Endothelial cell of umbilical vein (primary cell): ENCODE results near the gene LLGL2.

Source experiments
- EZH2 ChIP-seq: IDR thresholded peaks from 2 replicates; pipeline ENCODE4 v1.6.1; 2012; ENCODE audit warnings: borderline replicate concordance, low read depth, mild to moderate bottlenecking, moderate library complexity, low read length, inconsistent platforms; ENCODE audit not compliant: severe bottlenecking
- FOS ChIP-seq: IDR thresholded peaks from 2 replicates; pipeline ENCODE4 v1.6.1; 2011; ENCODE audit warnings: mild to moderate bottlenecking, low read length, moderate library complexity, borderline replicate concordance; ENCODE audit not compliant: insufficient read depth
- GATA2 ChIP-seq: IDR thresholded peaks from 2 replicates; pipeline ENCODE4 v1.7.0; 2011; ENCODE audit warnings: low read depth, mild to moderate bottlenecking, moderate library complexity, mixed read lengths, low read length; ENCODE audit not compliant: insufficient read length, insufficient read depth
- JUN ChIP-seq: IDR thresholded peaks from 2 replicates; pipeline ENCODE4 v1.6.1; 2011; ENCODE audit warnings: borderline replicate concordance, low read depth; ENCODE audit not compliant: insufficient read length, insufficient read depth
- MAX ChIP-seq: IDR thresholded peaks from 2 replicates; pipeline ENCODE4 v1.6.1; 2011; ENCODE audit not compliant: insufficient read depth, insufficient read length
- MYC ChIP-seq: IDR thresholded peaks from one replicate; pipeline ENCODE4 v1.6.1; 2011; ENCODE audit warnings: mild to moderate bottlenecking, low read depth, low read length
- POLR2A ChIP-seq: IDR thresholded peaks from 2 replicates; pipeline ENCODE4 v1.6.1; 2012; ENCODE audit warnings: low read depth, mild to moderate bottlenecking, control low read depth, low read length
- POLR2AphosphoS5 ChIP-seq: IDR thresholded peaks from 2 replicates; pipeline ENCODE4 v1.6.1; 2012; ENCODE audit warnings: low read depth, mild to moderate bottlenecking, control low read depth, low read length, moderate library complexity; ENCODE audit not compliant: insufficient read depth
- TF ChIP-seq, protein P1 (sequence below), 2 donors: IDR thresholded peaks; 1 replicate in 1 of 2; 2 replicates in 1 of 2; pipeline ENCODE4 v1.5.1; 2011; ENCODE audit warnings: low read length in 2 of 2, mild to moderate bottlenecking in 2 of 2, moderate library complexity in 2 of 2, control low read depth in 1 of 2, inconsistent platforms in 1 of 2, low read depth in 1 of 2; ENCODE audit not compliant: insufficient read depth in 1 of 2; ENCODE audit errors: extremely low read depth in 1 of 2

DNA sequence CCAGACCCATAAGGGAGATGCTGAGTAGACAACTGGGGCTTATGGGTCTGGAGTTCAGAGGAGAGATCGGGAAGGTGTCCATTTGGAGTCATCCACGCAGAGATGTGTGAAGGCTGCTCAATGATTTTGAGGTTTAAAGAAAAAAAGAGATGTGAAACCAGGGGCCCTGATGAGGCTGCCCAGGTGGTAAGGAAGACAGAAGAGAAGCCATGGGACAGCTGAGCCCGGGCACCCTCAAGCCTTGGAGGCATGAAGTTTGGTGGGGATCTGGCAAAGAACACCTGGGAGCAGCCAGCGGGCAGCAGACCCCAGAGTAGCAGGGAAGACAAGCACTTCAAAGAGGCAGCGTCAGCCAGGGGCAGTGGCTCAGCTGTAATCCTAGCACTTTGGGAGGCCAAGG lies 41.3 kb downstream of the LLGL2 start:
- TF ChIP-seq, protein P1, sequence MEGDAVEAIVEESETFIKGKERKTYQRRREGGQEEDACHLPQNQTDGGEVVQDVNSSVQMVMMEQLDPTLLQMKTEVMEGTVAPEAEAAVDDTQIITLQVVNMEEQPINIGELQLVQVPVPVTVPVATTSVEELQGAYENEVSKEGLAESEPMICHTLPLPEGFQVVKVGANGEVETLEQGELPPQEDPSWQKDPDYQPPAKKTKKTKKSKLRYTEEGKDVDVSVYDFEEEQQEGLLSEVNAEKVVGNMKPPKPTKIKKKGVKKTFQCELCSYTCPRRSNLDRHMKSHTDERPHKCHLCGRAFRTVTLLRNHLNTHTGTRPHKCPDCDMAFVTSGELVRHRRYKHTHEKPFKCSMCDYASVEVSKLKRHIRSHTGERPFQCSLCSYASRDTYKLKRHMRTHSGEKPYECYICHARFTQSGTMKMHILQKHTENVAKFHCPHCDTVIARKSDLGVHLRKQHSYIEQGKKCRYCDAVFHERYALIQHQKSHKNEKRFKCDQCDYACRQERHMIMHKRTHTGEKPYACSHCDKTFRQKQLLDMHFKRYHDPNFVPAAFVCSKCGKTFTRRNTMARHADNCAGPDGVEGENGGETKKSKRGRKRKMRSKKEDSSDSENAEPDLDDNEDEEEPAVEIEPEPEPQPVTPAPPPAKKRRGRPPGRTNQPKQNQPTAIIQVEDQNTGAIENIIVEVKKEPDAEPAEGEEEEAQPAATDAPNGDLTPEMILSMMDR (IDR thresholded peaks at IDR 0.05; ENCODE audit: extremely low read depth in 1 of 2, insufficient read depth in 1 of 2, low read depth in 1 of 2, low read length in 2 of 2) = no peak
- TF ChIP-seq POLR2A = no peak
- TF ChIP-seq MAX = no peak
- TF ChIP-seq EZH2 = no peak
- TF ChIP-seq POLR2AphosphoS5 = no peak
- TF ChIP-seq MYC = no peak
- no peak for TF ChIP-seq JUN
- TF ChIP-seq GATA2 = no peak
- no peak for TF ChIP-seq FOS
